ENCODE data around the gene PET100.

DNA sequence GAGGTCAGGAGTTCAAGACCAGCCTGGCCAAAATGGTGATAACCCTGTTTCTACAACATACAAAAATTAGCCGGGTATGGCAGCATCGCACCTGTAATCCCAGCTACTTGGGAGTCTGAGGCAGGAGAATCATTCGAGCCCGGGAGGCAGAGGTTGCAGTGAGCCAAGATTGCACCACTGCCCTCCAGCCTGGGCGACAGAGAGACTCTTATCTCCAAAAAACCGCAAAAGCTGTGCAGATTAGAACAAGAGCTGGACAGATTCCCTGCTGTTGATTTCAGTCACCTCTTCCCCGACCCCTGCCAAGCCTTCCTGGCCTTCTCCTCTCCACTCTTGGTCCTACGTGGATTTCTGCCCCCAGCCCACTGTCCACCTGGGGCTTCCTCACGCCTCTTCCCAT, 25.7 kb upstream of the PET100 start:
- TF ChIP-seq PBX3 (IDR thresholded peaks at IDR 0.05) (no peak), CTCF (IDR thresholded peaks at IDR 0.05) (no peak), JUNB (IDR thresholded peaks at IDR 0.05) (no peak), MYC (IDR thresholded peaks at IDR 0.05; ENCODE audit: borderline replicate concordance, low read length) (no peak), SMC3 (IDR thresholded peaks at IDR 0.05) (no peak), CEBPB (IDR thresholded peaks at IDR 0.05) (no peak), POLR2A (IDR thresholded peaks at IDR 0.05; ENCODE audit: low read length) (no peak)

All from A549 (cell line).